ENCODE results near the gene CBX8.
"Not testable (repeated sequence)": the region's sequence is repeated elsewhere in the genome, so short reads cannot be mapped to it uniquely, and the experiment has no call there.

The CBX8 gene

GRCh38 chr17:79781736-79782575 is 14.9 kb downstream of the CBX8 start:
- FAIRE-seq (no peak), DNase-seq (ENCODE audit: low spot score) (no peak)

GRCh38 chr17:79781012-79781650 is 15.7 kb downstream of the CBX8 start:
- no peak for FAIRE-seq

GRCh38 chr17:79779661-79780365 is 17.1 kb downstream of the CBX8 start:
- FAIRE-seq (no peak), DNase-seq (ENCODE audit: low spot score) (no peak)

More at GRCh38 chr17:79781012-79781650, 15.7 kb downstream of the CBX8 start:
- no peak for DNase-seq (ENCODE audit: low spot score)

GRCh38 chr17:79779084-79779529 is 17.8 kb downstream of the CBX8 start:
- DNase-seq (ENCODE audit: low spot score) (no peak), FAIRE-seq (no peak)

DNA sequence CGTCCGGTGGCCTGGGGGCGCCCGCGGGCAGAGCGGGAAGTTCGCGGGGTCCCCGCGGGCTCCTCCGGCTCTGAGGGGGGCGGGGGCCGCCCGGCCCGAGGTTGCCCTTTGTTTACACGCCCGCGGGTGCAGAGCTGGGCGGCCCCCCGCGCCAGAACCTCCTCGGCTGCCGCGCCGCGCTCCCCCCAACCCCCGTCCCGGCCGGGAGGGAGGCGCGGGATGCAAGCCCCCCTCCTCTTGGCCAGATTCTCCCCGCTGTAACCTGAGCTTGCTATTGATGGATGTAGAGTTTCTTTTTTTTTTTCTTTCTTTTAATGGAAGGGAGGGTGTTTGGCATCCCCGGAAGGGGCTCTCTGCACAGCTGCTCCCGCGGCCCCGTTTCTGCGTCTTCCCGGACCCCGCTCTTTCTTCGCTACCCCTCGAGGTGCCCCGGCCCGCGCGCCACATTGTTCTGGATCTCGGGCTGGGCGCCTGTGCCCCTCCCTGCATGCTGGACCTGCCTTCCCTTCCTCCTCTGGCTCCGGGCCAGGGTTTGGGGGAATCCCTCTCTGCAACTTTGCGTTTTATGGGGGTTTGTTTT is 18.3 kb downstream of the CBX8 start:
- FAIRE-seq (no peak), DNase-seq (ENCODE audit: low spot score) (no peak)

- DNase-seq (ENCODE audit: low spot score) = peak; percentile 41
- no peak for FAIRE-seq
These were observed 18.9 kb downstream of the CBX8 start, which contains the start of gene CBX2 for GRCh38 chr17:79777894-79778503. CBX2 (plus strand) TSS chr17:79778148; CDS start chr17:79778236, 88 bp downstream.

DNA sequence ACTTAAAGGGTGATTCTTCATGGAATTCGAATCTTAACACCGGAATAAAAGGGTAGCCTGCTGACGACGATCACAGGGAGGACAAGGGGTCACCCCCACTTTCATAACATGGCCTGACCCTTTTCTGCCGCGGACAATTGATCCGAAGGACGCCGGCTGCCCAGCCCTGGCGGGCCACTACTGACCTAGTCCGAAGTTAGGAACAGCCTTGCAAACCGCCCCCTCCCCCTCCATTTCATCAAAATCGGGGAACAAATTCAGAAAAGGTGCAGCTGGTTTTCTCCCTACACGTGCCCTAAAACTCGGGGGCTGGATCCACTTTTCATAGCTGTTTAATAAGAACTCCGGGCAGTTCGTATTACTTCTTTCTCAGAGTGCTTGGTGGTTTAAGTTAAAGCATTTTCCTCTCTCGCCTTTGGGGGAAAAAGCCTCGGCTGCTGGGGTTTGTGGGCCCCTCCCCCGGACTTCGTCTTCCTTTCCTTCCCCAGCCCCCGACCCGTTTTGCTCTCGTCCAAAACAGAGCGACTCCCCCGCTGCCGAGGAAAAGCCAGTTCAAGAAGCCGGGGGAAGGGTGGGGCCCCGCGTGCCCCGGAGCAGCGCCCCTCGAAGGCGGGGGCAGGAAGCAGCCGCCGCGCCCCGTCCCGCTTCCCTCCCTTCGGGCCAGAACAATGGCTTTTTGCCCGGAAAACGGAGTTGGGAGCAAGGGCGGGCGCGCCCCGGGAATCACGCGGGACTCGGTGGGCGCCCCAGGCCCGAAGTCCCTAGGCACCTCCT is 19.6 kb downstream of the CBX8 start:
- FAIRE-seq = no peak
- DNase-seq (ENCODE audit: low spot score) = peak; percentile 21

- DNase-seq (ENCODE audit: low spot score) = no peak
- FAIRE-seq = no peak
These were observed 20.3 kb downstream of the CBX8 start for GRCh38 chr17:79776376-79777119.

GRCh38 chr17:79775632-79776031 is 21.2 kb downstream of the CBX8 start:
- no peak for DNase-seq (ENCODE audit: low spot score)
- no peak for FAIRE-seq

- DNase-seq (ENCODE audit: low spot score) (no peak), FAIRE-seq (no peak)
These were observed 22.3 kb downstream of the CBX8 start for GRCh38 chr17:79774561-79774975.

DNA sequence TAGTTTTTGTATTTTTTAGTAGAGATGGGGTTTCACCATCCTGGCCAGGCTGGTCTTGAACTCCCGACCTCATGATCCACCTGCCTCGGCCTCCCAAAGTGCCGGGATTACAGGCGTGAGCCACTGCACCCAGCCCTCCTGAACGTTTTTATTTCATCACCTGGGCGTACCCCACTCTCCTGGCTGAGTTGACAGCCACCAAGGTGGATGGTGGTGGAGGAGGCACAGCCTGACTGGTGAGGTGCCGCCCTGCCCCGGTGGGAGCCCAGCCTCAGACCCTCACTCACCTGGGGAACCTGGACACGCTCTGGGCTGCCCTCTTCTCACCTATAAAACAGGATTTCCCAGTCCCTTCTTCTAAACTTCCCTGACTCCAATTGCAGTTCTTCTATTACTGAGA is 24.2 kb downstream of the CBX8 start:
- FAIRE-seq; DNase-seq (ENCODE audit: low spot score): not testable (repeated sequence)

GRCh38 chr17:79771276-79771675 is 25.6 kb downstream of the CBX8 start:
- DNase-seq (ENCODE audit: low spot score) (no peak), FAIRE-seq (no peak)

DNA sequence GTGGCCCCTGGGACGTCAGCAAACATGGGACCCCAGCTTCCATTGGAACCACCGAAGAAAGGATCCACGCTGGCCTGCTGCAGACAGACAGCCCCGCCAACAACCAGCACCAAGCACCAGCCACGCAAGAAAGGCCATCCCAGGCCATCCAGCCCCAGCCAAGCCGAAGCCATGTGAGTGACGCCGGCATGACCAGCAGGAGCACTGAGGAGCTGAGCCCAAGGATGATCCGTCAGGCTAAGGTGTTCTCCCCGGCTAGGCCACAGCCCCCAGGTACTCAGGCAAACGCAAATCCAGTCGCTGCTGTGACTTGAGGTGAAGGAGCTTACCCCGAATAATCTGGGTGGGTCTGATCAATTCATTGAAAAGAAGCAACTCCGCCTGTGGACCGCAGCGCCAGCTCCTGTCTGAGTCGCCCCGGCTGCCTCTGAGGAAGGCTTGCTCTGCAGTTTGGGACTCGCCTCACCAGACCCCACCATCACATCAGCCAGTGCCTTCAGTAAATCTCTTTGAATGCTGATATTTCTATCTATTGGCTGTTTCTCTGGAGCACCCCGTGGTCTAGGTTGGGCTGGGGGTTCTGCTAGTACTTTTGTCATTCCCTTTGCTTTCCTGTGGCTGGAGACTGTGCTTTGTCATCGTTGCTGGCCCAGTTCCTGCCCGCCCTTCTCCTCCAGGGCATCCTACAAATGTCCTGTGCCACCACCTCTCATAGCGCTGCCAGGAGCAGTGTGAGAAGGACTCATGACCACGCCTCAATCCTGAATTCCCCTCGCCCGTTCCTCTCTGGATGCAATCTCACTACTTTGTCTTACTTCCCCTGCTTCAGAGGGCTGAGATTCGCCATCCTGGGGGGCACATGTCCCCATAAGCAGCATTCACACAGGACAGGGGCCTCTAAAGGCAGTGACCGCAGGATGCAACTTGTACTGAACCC is 27.0 kb downstream of the CBX8 start:
- DNase-seq (ENCODE audit: low spot score) = no peak
- FAIRE-seq = no peak

DNA sequence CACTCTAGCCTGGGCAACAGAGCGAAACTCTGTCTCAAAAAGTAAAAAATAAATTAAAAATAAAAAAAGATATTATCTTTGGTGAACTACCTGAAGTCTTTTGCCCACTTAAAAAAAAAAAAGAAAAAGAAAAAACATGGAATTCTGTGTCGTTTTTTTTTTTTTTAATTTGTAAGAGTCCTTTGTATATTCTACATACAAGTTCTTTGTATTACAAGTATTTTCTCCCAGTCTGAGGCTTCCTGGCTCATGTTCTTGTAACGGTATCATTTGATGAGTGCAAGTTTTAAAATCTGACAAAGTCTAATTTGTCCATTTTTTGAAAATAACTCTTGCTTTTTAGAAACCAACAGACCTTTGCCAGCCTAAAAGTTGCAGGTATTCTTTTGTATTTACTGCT is 31.2 kb downstream of the CBX8 start:
- DNase-seq (ENCODE audit: low spot score) (no peak), FAIRE-seq (no peak)

GRCh38 chr17:79761894-79762589 is 34.8 kb downstream of the CBX8 start:
- FAIRE-seq (no peak), DNase-seq (ENCODE audit: low spot score) (no peak)

DNA sequence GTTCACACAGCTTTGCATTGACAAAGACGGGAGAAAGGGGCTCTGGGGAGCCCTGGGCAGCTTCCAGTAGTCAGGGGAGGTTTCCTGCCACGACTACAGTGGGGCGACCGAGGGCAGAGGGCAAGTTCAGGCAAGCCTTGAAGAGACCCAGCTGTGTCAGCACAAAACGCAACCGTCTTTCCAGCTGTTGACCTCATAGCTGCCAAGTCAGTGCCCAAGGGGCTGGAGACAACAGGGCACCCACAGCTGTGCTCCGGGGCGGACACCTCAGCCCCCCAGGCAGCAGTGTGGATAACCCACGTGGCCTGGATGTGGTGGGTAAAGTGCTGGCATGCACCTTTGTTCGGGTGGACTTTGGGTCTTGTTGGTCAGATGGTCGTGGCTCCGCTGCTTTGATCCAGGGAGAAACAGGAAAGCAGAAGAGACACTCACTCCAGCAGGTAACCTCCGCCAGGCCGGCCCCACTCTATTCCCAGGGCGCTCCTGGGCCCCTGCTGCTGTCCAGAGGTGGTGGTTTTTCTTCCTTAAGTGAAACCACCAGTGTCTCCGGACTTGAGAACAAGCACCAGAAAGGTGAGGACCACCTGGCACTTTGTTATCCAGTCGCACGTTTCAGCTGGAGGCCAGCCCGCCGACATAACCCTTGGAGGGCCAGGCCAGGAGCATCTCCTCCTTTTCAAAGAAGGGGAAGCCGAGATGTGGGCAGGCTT is 36.5 kb downstream of the CBX8 start:
- FAIRE-seq (no peak), DNase-seq (ENCODE audit: low spot score) (no peak)

- FAIRE-seq (no peak), DNase-seq (ENCODE audit: low spot score) (no peak)
These were observed 38.6 kb downstream of the CBX8 start for GRCh38 chr17:79758271-79758670.
